Measurements from ENCODE around the gene LIFR.

DNA sequence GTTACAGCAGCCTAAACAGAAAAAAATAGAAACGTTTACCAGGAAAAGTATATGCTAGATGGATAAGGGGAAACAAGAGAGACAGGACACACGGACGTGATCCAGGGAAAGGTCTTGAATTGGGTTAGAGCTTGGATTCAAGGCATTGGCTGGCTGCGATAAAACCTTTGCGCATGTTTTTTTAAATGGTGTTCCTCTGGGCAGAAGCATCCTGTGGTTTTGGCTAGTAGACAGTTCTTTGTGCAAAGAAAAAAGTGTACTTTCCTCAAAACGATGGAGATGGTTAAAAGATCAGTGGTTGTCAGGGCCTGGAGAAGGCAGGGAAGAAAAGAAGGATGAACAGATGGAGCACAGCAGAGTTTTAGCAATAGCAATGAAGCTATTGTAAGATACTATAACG, 37.5 kb upstream of the LIFR start:
- TF ChIP-seq CTCF (IDR thresholded peaks at IDR 0.05) (no peak), POLR2AphosphoS5 (IDR thresholded peaks at IDR 0.05) (no peak), POLR2A (IDR thresholded peaks at IDR 0.05) (no peak), EP300 (IDR thresholded peaks at IDR 0.05) (no peak)
